Neuronal stem cell (in vitro differentiated cells): Measurements from ENCODE around the gene PPP3CA.

Source experiments
- DNase-seq: peaks from one replicate; pipeline ENCODE4 v3.0.0-alpha.2; 2013; ENCODE audit warnings: low spot score
- H2AFZ ChIP-seq: one replicate; pipeline ENCODE4 v1.6.1; 2013; ENCODE audit warnings: mild to moderate bottlenecking, low read length, inconsistent platforms
- H2AK5ac ChIP-seq: 2 replicates; pipeline ENCODE4 v1.6.1; 2013; ENCODE audit warnings: low read depth, mild to moderate bottlenecking, inconsistent platforms, low read length, moderate library complexity, mixed read lengths
- H2BK120ac ChIP-seq: 2 replicates; pipeline ENCODE4 v1.6.1; 2013; ENCODE audit warnings: low read depth, mild to moderate bottlenecking, inconsistent platforms, low read length, moderate library complexity, mixed read lengths
- H2BK12ac ChIP-seq: one replicate; pipeline ENCODE4 v1.6.1; 2013; ENCODE audit warnings: low read length, inconsistent platforms
- H2BK15ac ChIP-seq: 2 replicates; pipeline ENCODE4 v1.6.1; 2013; ENCODE audit warnings: mild to moderate bottlenecking, low read length, inconsistent platforms, mixed read lengths
- H2BK5ac ChIP-seq: one replicate; pipeline ENCODE4 v1.6.1; 2013; ENCODE audit warnings: inconsistent platforms, mild to moderate bottlenecking, low read length, moderate library complexity
- H3K14ac ChIP-seq: one replicate; pipeline ENCODE4 v1.6.1; 2013; ENCODE audit warnings: low read length, inconsistent platforms
- H3K18ac ChIP-seq: 2 replicates; pipeline ENCODE4 v1.6.1; 2013; ENCODE audit warnings: low read length, inconsistent platforms
- H3K23ac ChIP-seq: 2 replicates; pipeline ENCODE4 v1.6.1; 2013; ENCODE audit warnings: low read depth, mild to moderate bottlenecking, mixed read lengths, low read length, inconsistent platforms; ENCODE audit not compliant: poor library complexity
- H3K27ac ChIP-seq: replicated peaks from 3 replicates; pipeline ENCODE4 v1.5.1; 2013; ENCODE audit warnings: low read length, inconsistent platforms
- H3K27me3 ChIP-seq, 3 experiments: 2 replicates each; pipeline ENCODE4 v1.6.1; 2013; ENCODE audit warnings: low read length in 3 of 3, mild to moderate bottlenecking in 2 of 3, inconsistent platforms in 1 of 3, low read depth in 1 of 3, mixed read lengths in 1 of 3, moderate library complexity in 1 of 3; ENCODE audit not compliant: control insufficient read depth in 3 of 3, insufficient read depth in 3 of 3
- H3K36me3 ChIP-seq, 2 donors: replicated peaks in 1 of 2; 2 replicates each; pipeline ENCODE4 v1.6.1; 2013; ENCODE audit warnings: low read length in 2 of 2; ENCODE audit not compliant: control insufficient read depth in 2 of 2, insufficient read depth in 2 of 2
- H3K4ac ChIP-seq: 2 replicates; pipeline ENCODE4 v1.6.1; 2013; ENCODE audit warnings: inconsistent platforms, mild to moderate bottlenecking, low read length, moderate library complexity
- H3K4me1 ChIP-seq, 2 donors: 1 replicate in 1 of 2; 2 replicates in 1 of 2; pipeline ENCODE4 v1.6.1; 2013; ENCODE audit warnings: low read length in 2 of 2, low read depth in 1 of 2; ENCODE audit not compliant: control insufficient read depth in 2 of 2, insufficient read depth in 1 of 2
- H3K4me2 ChIP-seq: one replicate; pipeline ENCODE4 v1.6.1; 2013; ENCODE audit warnings: mild to moderate bottlenecking, low read length, inconsistent platforms; ENCODE audit not compliant: insufficient read depth, poor library complexity, severe bottlenecking
- H3K4me3 ChIP-seq, 2 donors: 2 replicates each; pipeline ENCODE4 v1.5.1; 2013; ENCODE audit warnings: low read length in 2 of 2, mild to moderate bottlenecking in 2 of 2, inconsistent platforms in 1 of 2, moderate library complexity in 1 of 2
- H3K79me1 ChIP-seq: one replicate; pipeline ENCODE4 v1.6.1; 2013; ENCODE audit warnings: low read depth, mild to moderate bottlenecking, inconsistent platforms, low read length, moderate library complexity
- H3K9ac ChIP-seq: one replicate; pipeline ENCODE4 v1.6.1; 2013; ENCODE audit warnings: mild to moderate bottlenecking, low read depth, low read length, inconsistent platforms; ENCODE audit not compliant: poor library complexity
- H3K9me3 ChIP-seq, 2 donors: replicated peaks in 1 of 2; 2 replicates each; pipeline versions ENCODE3 to v1.6.1; 2013; ENCODE audit warnings: low read length in 2 of 2, mild to moderate bottlenecking in 2 of 2, inconsistent platforms in 1 of 2, low read depth in 1 of 2, mixed read lengths in 1 of 2, moderate library complexity in 1 of 2; ENCODE audit not compliant: control insufficient read depth in 2 of 2, insufficient read depth in 1 of 2
- H4K8ac ChIP-seq: one replicate; pipeline ENCODE4 v1.6.1; 2013; ENCODE audit warnings: low read depth, mild to moderate bottlenecking, inconsistent platforms, low read length, moderate library complexity
- H4K91ac ChIP-seq: one replicate; pipeline ENCODE4 v1.6.1; 2013; ENCODE audit warnings: low read length, low read depth, mild to moderate bottlenecking, inconsistent platforms; ENCODE audit not compliant: poor library complexity
- WGBS, 2 donors: extraction: QIAGEN DNeasy Blood & Tissue Kit; methylation state at CpG; one replicate each; pipeline ENCODE4 v1.1.7; 2013; ENCODE audit warnings: missing lambda C conversion rate in 2 of 2, mixed read lengths in 1 of 2; ENCODE audit not compliant: insufficient read length in 2 of 2, insufficient replicate concordance in 1 of 2; ENCODE audit errors: extremely low coverage in 2 of 2; 5-methylcytosine and 5-hydroxymethylcytosine counted together

PPP3CA gene

DNA sequence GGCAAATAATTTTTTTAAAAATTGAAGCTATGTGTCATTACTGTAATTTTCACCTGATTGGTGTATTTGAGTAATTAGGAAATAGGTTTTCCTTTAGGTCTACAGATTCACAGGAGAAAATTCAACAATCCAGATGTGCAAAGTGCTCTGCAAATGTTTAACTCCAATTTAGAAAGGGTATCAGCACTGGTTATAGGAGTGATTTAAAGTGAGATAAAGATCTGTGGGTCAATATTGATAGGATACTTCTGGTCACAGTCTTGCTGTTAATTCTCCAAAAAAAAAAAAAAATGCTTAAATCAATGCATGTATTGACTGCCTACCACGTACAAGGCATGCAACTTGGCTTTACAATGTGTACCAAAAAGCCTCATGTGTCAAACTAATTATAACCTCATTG is 271.3 kb downstream of the PPP3CA start:
- H3K36me3 ChIP-seq: no peaks in the 10 kb centered on the region
- H2AK5ac ChIP-seq: no peak overlapping the region
- H3K18ac ChIP-seq: no peak overlapping the region
- no peaks in the 10 kb centered on the region for H3K9me3 ChIP-seq
- no peak overlapping the region for H3K14ac ChIP-seq
- WGBS, 2 donors: no CpG with 5 or more reads among the region's 1 CpG
- no peak overlapping the region for H2BK15ac ChIP-seq
- peaks cover 0 to 3% of the 10 kb centered on the region in 2 donors for H3K4me1 ChIP-seq
- H3K27me3 ChIP-seq: no peaks in the 10 kb centered on the region
- no peak overlapping the region for H2BK120ac ChIP-seq
- H3K4me2 ChIP-seq: no peak overlapping the region
- no peak overlapping the region for H3K27ac ChIP-seq
- DNase-seq: no peak
- no peak overlapping the region for H4K8ac ChIP-seq
- no peak overlapping the region for H2AFZ ChIP-seq
- H3K23ac ChIP-seq: no peak overlapping the region
- no peaks in the 10 kb centered on the region for H3K79me1 ChIP-seq
- no peak overlapping the region for H3K4ac ChIP-seq
- H2BK5ac ChIP-seq: no peak overlapping the region
- H3K4me3 ChIP-seq: no peak overlapping the region
- no peak overlapping the region for H3K9ac ChIP-seq
- no peak overlapping the region for H2BK12ac ChIP-seq
- H4K91ac ChIP-seq: no peak overlapping the region

DNA sequence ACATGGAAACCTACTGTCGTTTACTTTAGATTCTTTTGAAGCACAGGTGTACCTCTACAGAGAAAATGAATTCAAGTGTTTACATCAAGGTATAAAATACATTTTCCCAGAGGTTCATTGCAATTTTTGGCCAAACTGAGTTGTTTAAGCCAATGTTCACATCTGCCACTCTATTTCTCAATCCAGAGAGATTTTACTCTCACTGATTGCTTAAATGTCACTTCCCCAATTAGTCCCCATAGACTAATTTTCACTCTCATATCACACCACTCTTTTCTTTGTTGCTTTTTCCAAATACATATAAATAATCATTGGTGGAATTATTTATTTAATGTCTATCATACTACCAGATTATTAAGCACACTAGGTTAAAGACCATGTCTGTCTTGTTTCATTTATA is 271.8 kb downstream of the PPP3CA start:
- no peak overlapping the region for H2BK5ac ChIP-seq
- H3K18ac ChIP-seq: no peak overlapping the region
- H2BK15ac ChIP-seq: no peak overlapping the region
- H3K4me2 ChIP-seq: no peak overlapping the region
- H3K27me3 ChIP-seq: no peaks in the 10 kb centered on the region
- no peak overlapping the region for H3K4ac ChIP-seq
- no peaks in the 10 kb centered on the region for H3K36me3 ChIP-seq
- H3K23ac ChIP-seq: no peak overlapping the region
- H3K9ac ChIP-seq: no peak overlapping the region
- no peak overlapping the region for H3K27ac ChIP-seq
- no peak overlapping the region for H4K8ac ChIP-seq
- H2AFZ ChIP-seq: no peak overlapping the region
- no peaks in the 10 kb centered on the region for H3K79me1 ChIP-seq
- H2BK12ac ChIP-seq: no peak overlapping the region
- H3K4me1 ChIP-seq: peaks cover 0 to 3% of the 10 kb centered on the region in 2 donors
- no peak overlapping the region for H3K4me3 ChIP-seq
- H2BK120ac ChIP-seq: no peak overlapping the region
- H3K14ac ChIP-seq: no peak overlapping the region
- WGBS, 2 donors: no CpG with 5 or more reads among the region's 1 CpG
- DNase-seq: no peak
- H2AK5ac ChIP-seq: no peak overlapping the region
- H4K91ac ChIP-seq: no peak overlapping the region
- no peaks in the 10 kb centered on the region for H3K9me3 ChIP-seq

DNA sequence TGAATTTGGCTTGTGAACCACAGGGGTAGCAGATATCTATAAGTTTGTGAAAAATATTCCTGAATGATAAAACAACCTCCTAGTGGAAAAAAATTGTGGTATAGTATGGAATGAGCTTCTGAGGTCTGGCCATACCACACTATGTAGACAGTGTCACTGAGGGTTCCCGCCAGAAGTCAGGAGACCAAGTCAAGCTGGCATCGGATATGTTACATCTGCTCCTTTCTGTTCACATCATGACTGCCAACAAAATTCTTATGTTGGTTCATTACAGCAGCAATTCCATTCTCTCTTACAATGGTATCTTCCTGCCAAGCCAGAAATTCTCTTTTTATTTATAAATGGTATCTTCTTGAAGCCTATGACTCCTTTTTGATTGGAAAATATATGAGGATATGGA is 273.0 kb downstream of the PPP3CA start:
- no peak overlapping the region for H4K91ac ChIP-seq

DNA sequence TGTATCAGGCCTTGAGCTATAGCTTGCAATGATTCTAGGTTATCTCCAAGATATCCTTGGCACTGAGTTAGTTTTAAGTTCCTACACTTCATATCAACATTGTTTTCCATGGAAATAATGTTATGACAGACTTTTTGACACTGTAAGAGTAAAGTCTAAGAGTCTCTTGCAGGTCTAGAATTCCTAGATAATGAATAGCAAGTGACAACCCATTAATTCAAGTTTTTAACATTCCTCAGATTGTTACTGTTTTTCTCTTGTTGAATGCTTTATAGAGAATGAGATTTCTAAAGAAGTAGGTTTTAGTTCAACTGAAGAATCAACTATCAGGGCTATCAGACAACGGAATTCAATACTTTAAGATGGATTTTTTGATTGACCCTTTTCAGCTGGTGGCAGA is 276.1 kb downstream of the PPP3CA start:
- WGBS, 2 donors: no CpG with 5 or more reads among the region's 1 CpG
- Histone ChIP-seq H3K4me2 (no peak overlapping the region), H2BK5ac (no peak overlapping the region), H3K4ac (no peak overlapping the region), H3K18ac (no peak overlapping the region), H3K4me3 (no peak overlapping the region), H3K36me3 (no peaks in the 10 kb centered on the region), H2BK120ac (no peak overlapping the region), H3K9me3 (no peaks in the 10 kb centered on the region), H2BK15ac (no peak overlapping the region), H3K14ac (no peak overlapping the region), H3K79me1 (peaks cover 1% of the 10 kb centered on the region), H2AFZ (no peak overlapping the region), H3K4me1 (peaks cover 5 to 14% of the 10 kb centered on the region in 2 donors), H2AK5ac (no peak overlapping the region), H4K91ac (no peak overlapping the region), H3K9ac (no peak overlapping the region), H3K27me3 (peaks cover 0 to 3% (median 0%) of the 10 kb centered on the region in 3 experiments), H3K23ac (no peak overlapping the region), H2BK12ac (no peak overlapping the region), H3K27ac (no peak overlapping the region), H4K8ac (no peak overlapping the region)
- no peak for DNase-seq

More for the DNA sequence above, 273.0 kb downstream of the PPP3CA start:
- H2BK5ac ChIP-seq: no peak overlapping the region
- no peak overlapping the region for H3K4me3 ChIP-seq
- no peak overlapping the region for H3K4me2 ChIP-seq
- no peak overlapping the region for H3K9ac ChIP-seq
- no peaks in the 10 kb centered on the region for H3K27me3 ChIP-seq
- no peak overlapping the region for H2AK5ac ChIP-seq
- DNase-seq: no peak
- H2AFZ ChIP-seq: no peak overlapping the region
- no peaks in the 10 kb centered on the region for H3K36me3 ChIP-seq
- no peak overlapping the region for H3K14ac ChIP-seq
- no peak overlapping the region for H3K23ac ChIP-seq
- no peak overlapping the region for H3K27ac ChIP-seq
- no peak overlapping the region for H3K4ac ChIP-seq
- no peak overlapping the region for H3K18ac ChIP-seq
- peaks cover 1% of the 10 kb centered on the region for H3K79me1 ChIP-seq
- no peak overlapping the region for H2BK120ac ChIP-seq
- no peaks in the 10 kb centered on the region for H3K9me3 ChIP-seq
- no CpG with 5 or more reads among the region's 2 CpGs for WGBS, 2 donors
- peaks cover 0 to 3% of the 10 kb centered on the region in 2 donors for H3K4me1 ChIP-seq
- H2BK15ac ChIP-seq: no peak overlapping the region
- H2BK12ac ChIP-seq: no peak overlapping the region
- no peak overlapping the region for H4K8ac ChIP-seq
